Peyer's patch (tissue), 4 donors: ENCODE measurements around the gene RSAD2. TPM values are rescaled to one million over a fixed set of nuclear protein-coding genes. Genes with fewer than 3 reads are reported as not detected.

ENCODE experiments used
- DNase-seq, 3 donors: peaks; one replicate each; pipeline ENCODE4 v3.0.0-alpha.2; 2017 to 2019
- H3K27ac ChIP-seq, 4 donors: fragments of 200-600 bp; sonication (generic); one replicate each; pipeline ENCODE4 v1.5.1; 2016 to 2019
- H3K27me3 ChIP-seq, 2 donors: fragments of 200-600 bp; sonication (generic); one replicate each; pipeline ENCODE4 v1.5.1; 2019
- H3K36me3 ChIP-seq, 3 donors: fragments of 200-600 bp; sonication (generic); one replicate each; pipeline ENCODE4 v1.5.1; 2016 to 2019
- H3K4me1 ChIP-seq, 4 donors: fragments of 200-600 bp; sonication (generic); one replicate each; pipeline ENCODE4 v1.5.1; 2016 to 2019
- H3K4me3 ChIP-seq, 4 donors: fragments of 200-600 bp; sonication (generic); 1 replicate in 3 of 4; 2 replicates in 1 of 4; pipeline ENCODE4 v1.5.1; 2016 to 2019; ENCODE audit warnings: mild to moderate bottlenecking in 1 of 4
- H3K9me3 ChIP-seq, 4 donors: fragments of 200-600 bp; sonication (generic); one replicate each; pipeline ENCODE4 v1.5.1; 2016 to 2019; ENCODE audit warnings: mild to moderate bottlenecking in 1 of 4
- POLR2A ChIP-seq, 2 donors: fragments of 450-650 bp; IDR thresholded peaks; one replicate each; pipeline ENCODE4 v1.5.1; 2017; ENCODE audit warnings: antibody characterized with exemption in 2 of 2, mild to moderate bottlenecking in 2 of 2, moderate library complexity in 2 of 2
- total RNA-seq, 4 donors: library from RNA; depleted of rRNA; stranded (reverse); fragments of >200 nt; gene quantifications; one replicate each; pipeline ENCODE4 v1.1.0, GENCODE V29; 2016
- TF ChIP-seq, protein P1 (sequence below), 6 experiments: fragments of 450-650 bp in 4 of 6; fragments of 200-600 bp in 2 of 6; sonication (generic) in 1 of 6; IDR thresholded peaks; one replicate each; pipeline ENCODE4 v1.5.1; 2017 to 2019; ENCODE audit warnings: antibody characterized with exemption in 6 of 6, mild to moderate bottlenecking in 3 of 6, moderate library complexity in 1 of 6

Gene RSAD2
- total RNA-seq, 4 donors from 2014 or later: 1.2 to 5.8 (median 2.2) TPM

DNA sequence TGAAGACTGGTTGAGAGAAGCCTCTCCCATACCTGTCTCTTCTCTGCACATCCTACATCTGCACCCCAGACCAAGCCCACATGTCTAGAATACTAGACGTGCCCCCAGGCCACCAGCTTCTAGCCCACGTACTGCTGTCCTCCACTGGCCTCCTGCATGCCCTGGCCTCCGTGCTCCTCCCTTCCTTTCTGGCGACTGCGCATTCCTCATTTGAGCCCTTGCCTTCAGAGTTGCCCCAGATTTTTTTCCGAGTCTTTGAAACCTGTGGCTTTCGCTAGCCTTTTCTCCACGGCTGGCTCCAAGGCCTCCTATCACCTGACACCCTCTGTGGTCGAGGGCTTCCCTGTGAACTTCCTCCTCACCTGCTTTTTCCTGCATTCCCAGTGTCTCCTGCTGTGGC, 50.9 kb downstream of the RSAD2 start:
- H3K4me3 ChIP-seq: no peak overlapping the region
- no peak overlapping the region for H3K27ac ChIP-seq
- no peak for DNase-seq
- H3K4me1 ChIP-seq: no peaks in the 10 kb centered on the region
- no peaks in the 10 kb centered on the region for H3K36me3 ChIP-seq
- TF ChIP-seq, protein P1, sequence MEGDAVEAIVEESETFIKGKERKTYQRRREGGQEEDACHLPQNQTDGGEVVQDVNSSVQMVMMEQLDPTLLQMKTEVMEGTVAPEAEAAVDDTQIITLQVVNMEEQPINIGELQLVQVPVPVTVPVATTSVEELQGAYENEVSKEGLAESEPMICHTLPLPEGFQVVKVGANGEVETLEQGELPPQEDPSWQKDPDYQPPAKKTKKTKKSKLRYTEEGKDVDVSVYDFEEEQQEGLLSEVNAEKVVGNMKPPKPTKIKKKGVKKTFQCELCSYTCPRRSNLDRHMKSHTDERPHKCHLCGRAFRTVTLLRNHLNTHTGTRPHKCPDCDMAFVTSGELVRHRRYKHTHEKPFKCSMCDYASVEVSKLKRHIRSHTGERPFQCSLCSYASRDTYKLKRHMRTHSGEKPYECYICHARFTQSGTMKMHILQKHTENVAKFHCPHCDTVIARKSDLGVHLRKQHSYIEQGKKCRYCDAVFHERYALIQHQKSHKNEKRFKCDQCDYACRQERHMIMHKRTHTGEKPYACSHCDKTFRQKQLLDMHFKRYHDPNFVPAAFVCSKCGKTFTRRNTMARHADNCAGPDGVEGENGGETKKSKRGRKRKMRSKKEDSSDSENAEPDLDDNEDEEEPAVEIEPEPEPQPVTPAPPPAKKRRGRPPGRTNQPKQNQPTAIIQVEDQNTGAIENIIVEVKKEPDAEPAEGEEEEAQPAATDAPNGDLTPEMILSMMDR (IDR thresholded peaks at IDR 0.05): no peak
- no peak for TF ChIP-seq POLR2A (IDR thresholded peaks at IDR 0.05)
- H3K27me3 ChIP-seq: no peaks in the 10 kb centered on the region
- H3K9me3 ChIP-seq: no peaks in the 10 kb centered on the region

DNA sequence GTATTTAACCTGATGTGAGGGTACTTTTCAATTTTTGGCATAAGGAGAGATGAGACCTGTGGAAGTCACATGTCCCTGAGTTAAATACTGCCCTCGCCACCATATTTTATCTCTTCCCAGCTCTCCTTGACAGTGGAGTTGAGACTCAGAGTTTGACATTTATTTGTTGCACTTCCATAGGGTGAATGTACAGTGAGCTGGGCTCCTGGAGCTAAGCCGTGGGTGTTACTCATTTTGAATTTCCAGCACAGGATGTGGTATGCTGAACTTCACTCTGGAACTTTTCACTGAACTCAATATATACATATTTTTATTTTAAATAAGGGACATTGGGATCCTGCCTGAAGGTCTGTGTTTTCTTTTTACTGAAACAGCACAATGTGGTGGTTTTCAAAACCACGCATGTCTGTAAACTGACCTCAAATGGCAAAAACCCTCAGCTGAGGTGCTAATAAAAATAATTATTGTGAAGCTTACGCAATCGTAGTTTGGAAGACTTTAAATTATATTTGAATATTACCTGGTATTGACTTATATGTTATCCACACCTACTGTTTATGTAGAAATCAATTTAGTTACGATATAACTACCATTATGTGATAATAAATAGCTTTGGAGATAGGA, 51.7 kb downstream of the RSAD2 start:
- no peak for DNase-seq
- Histone ChIP-seq H3K36me3 (no peaks in the 10 kb centered on the region), H3K27me3 (no peaks in the 10 kb centered on the region), H3K27ac (no peak overlapping the region), H3K4me1 (no peaks in the 10 kb centered on the region), H3K9me3 (no peaks in the 10 kb centered on the region), H3K4me3 (no peak overlapping the region)
- no peak for TF ChIP-seq POLR2A (IDR thresholded peaks at IDR 0.05)
- TF ChIP-seq, protein P1 (IDR thresholded peaks at IDR 0.05): no peak

DNA sequence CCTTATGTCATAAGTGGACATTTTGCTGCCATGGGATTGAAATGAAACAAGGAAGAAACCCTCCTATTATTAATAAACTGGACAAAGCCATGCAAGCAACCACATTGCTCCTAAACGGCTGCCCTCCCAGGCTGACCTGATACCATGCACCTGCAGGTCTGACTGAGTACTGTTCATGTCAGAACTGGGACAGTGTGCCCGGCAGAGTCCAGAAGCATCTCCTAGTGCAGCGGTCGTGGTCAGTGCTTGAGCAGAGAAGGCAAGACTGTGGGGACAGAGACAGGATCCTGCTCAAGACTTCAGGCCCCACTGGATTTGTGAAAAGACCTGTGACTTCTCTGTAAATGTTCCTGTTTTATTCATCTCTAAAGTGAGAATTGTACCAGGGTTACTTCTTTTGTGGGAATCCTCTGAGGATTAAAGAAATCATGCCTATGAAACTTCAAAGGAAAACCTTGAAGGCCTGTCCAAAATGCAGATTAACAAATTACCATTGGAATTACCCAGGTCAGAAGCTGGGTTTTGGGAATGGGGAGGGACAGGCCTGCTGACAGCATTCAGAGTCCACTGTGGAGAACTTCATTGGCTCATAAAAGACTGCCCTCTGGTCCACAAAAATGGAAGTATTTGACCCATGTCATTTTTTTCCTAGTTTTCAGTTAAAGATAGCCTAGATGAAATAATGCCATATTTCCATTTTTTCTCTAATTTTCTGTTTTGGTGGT, 53.5 kb downstream of the RSAD2 start:
- no peak for DNase-seq
- H3K9me3 ChIP-seq: no peaks in the 10 kb centered on the region
- no peaks in the 10 kb centered on the region for H3K27me3 ChIP-seq
- no peak overlapping the region for H3K4me3 ChIP-seq
- H3K27ac ChIP-seq: no peak overlapping the region
- no peak for TF ChIP-seq POLR2A (IDR thresholded peaks at IDR 0.05)
- TF ChIP-seq, protein P1 (IDR thresholded peaks at IDR 0.05): no peak
- no peaks in the 10 kb centered on the region for H3K4me1 ChIP-seq
- H3K36me3 ChIP-seq: no peaks in the 10 kb centered on the region

DNA sequence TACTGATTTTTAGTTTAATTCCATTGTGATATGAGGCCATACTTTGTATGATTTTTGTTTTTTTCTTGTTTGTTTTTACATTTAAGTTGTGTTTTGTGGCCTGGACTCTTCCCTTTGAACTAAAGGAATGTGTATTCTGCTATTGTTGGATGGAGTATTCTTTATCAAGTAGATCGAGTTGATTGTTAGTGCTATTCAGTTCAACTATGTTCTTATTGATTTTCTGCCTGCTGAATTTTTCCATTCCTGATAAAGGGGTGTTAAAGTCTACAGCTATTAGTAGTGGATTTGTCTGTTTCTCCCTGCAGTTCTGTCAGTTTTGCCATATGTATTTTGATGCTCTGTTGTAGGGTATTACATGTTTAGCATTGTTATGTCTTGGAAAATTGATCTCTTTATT, 54.2 kb downstream of the RSAD2 start:
- no peak for DNase-seq
- Histone ChIP-seq H3K4me1 (no peaks in the 10 kb centered on the region), H3K4me3 (no peak overlapping the region), H3K9me3 (no peaks in the 10 kb centered on the region), H3K36me3 (no peaks in the 10 kb centered on the region), H3K27me3 (no peaks in the 10 kb centered on the region), H3K27ac (no peak overlapping the region)
- no peak for TF ChIP-seq POLR2A (IDR thresholded peaks at IDR 0.05)
- TF ChIP-seq, protein P1 (IDR thresholded peaks at IDR 0.05): no peak

DNA sequence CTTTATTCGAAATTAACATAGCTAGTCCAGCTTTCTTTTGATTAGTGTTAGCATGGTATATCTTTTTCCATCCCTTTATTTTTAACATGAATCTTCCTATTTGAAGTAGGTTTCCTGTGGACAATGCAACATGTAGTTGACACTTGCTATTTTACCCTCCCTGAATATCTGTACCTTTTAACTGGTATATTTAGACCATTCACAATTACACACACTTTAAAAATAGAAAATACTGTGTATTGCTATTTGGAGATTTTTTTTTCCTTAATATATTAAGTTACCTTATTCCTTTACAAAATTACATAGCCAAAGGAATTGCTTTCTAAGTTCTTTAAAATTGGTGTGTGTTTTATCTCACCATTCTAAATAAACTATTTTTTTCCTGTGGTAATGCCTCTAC, 54.6 kb downstream of the RSAD2 start:
- Histone ChIP-seq H3K9me3 (no peaks in the 10 kb centered on the region), H3K4me1 (no peaks in the 10 kb centered on the region), H3K4me3 (no peak overlapping the region), H3K27me3 (no peaks in the 10 kb centered on the region), H3K36me3 (no peaks in the 10 kb centered on the region), H3K27ac (no peak overlapping the region)
- no peak for TF ChIP-seq POLR2A (IDR thresholded peaks at IDR 0.05)
- DNase-seq: no peak

DNA sequence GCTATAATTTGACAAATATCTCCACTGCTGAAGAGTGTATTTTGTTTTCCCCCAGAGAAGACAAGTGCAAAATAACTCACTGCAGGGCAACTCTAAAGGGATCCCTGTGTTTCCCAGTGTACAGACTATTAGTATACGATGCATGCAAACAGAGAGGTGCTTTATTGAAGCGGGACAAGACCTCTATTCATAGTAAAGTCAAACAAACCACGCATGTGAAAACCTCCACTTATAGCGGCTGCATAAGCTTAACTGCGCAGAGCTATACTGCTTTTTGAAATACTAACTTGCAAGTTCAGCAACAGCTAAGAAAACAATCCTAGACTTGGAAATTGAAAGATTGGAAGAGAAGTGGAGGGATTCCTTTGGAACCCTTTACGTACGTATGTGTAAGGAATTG, 55.3 kb downstream of the RSAD2 start:
- H3K36me3 ChIP-seq: no peaks in the 10 kb centered on the region
- DNase-seq: no peak
- H3K4me3 ChIP-seq: no peak overlapping the region
- no peaks in the 10 kb centered on the region for H3K9me3 ChIP-seq
- TF ChIP-seq, protein P1 (IDR thresholded peaks at IDR 0.05): no peak
- no peak for TF ChIP-seq POLR2A (IDR thresholded peaks at IDR 0.05)
- H3K27me3 ChIP-seq: no peaks in the 10 kb centered on the region
- H3K4me1 ChIP-seq: no peaks in the 10 kb centered on the region
- H3K27ac ChIP-seq: no peak overlapping the region
